Embryonic facial prominence (tissue), 1 donor: ENCODE data around the gene KMT5C.
A peak's percentile ranks its signal among the peaks of the same experiment; 100 is the strongest.

Experiments
- DNase-seq: peaks from one replicate; pipeline ENCODE4 v3.0.0-alpha.2; 2016; ENCODE audit errors: extremely low spot score

The KMT5C gene

DNA sequence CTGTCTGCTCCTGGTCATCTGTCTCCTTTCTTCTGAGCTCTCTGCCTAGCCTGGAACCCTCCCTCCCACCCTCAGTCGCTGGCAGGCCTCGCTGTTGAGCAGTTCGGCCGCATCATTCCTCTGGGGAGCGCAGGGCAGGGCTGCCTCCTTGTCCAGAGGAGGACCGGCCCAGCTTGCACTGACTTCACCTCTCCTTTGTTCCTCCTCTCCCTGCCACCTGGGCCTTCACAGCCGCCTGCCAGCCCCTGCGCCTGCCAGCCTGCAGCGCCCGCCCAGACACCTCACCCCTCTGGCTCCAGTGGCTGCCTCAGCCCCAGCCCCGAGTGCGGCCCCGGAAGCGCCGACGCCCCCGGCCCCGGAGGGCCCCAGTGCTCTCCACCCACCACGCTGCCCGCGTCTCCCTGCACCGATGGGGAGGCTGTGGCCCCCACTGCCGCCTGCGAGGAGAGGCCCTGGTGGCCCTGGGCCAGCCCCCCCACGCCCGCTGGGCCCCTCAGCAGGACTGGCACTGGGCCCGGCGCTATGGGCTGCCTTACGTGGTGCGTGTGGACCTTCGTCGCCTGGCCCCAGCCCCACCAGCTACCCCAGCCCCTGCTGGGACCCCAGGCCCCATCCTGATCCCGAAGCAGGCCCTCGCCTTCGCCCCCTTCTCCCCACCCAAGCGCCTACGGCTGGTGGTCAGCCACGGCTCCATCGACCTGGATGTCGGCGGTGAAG, 7.2 kb downstream of the KMT5C start:
- DNase-seq, result no peak

DNA sequence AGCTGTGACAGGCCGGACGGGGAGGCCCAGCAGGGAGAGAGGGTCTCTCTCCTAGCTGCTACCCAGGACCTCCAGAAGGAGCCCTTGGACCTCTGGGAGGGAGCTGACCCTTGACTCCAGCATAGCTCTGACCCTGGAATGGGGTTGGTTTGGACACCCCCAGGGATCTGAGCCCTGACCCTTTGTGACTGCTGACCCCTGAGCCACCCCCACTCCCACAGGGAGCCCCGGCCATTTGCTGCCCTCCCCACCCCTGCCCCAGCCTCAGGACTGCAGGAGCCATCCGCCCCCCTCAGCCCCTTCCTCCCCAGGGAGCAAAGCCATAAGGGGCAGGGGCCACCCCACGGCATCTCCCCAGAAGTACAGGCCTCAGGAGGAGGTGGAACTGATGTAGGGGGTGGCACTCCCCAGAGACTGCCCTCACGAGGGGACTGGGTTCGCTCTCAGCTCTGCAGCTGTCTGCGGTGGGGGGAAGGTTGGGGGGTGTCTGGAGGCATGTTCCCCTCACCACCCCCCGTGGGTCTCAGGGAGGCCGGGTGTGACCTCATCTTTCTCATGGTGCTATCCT, 7.8 kb downstream of the KMT5C start:
- DNase-seq, result no peak

DNA sequence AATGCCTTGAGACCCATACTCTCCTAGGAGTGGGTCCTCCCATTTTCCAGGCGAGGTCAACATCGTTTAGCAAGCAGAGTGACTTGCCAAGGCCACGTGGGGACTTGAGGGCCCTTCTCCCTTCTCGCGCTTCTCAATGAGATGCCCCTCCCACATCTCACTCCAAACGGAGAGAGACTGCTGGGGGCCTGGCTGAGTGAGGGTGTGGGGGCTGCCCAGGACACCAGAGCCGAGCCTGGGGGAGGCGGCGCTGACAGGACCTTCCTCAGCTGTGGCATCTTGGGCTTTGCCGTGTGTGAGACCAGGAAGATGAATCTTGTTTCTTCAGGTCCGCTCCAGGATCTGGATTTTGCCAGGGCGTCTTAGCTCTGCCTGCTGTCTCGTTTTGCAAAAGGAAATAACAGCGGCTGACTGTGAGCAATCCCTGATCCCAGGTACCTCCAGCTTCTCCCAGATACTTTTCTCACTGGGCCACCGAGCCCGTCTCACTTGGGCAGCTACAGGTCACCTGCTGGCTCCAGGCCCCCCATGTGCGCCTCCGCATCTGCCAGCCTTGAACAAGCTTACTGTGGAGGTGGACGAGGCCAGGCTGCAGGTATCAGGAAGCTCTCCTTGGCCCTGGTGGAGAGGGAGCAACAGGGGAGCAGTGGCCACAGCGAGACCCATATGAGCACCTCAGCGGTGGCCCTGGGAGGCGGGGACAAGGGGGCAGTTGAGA, 8.8 kb downstream of the KMT5C start:
- no peak for DNase-seq

DNA sequence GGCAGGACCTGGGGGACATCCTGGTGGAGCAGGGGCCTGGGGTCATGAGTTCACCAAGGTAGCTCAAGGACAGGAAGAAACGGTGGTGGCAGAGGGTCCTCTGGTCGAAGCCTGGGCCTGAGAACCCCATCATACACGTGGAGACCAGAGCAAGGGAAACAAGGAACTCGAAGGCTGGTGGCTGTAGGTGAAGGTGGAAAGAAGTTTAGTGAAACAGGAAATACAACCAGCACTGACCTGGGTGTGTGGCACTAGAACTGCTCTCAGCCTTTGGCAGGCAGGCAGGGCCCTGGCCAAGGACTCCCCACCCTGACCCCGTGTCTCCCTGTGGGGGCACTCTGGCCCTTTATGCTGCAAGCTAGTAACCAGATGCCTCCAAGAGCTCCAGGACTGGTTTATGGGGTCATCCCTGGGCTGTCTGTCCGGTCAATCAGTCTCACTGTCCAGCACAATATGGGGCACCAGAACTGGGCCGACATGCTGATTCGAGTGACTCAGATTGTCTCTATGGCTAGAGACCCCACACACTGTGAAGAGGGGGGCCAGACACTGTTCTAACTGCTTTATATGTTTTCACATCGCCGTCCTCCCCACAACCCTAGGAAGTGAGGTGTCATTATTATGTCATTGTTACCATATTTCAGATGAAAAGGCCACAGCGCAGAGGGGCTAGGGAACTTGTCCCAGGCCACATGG, 11.1 kb downstream of the KMT5C start:
- no peak for DNase-seq

DNA sequence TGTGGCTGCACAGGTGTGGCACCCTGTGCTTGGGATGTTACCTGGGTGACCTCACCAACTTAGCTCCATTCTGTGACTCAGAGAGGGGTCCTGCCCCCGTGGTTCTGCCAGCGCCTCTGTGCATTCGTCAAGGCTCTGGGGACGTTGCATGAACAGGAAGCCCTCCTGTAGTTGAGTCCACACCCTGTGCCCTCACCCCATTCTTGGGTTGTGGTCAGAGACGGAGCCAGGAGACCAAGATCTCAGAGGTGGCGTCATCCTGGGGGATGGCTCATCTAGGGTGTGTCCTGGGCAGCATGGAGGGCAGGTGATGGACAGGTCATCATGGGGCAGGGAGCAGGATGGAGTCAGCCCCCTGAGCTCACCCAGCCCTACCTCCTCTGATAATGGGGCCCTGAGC, 12.4 kb downstream of the KMT5C start:
- no peak for DNase-seq

DNA sequence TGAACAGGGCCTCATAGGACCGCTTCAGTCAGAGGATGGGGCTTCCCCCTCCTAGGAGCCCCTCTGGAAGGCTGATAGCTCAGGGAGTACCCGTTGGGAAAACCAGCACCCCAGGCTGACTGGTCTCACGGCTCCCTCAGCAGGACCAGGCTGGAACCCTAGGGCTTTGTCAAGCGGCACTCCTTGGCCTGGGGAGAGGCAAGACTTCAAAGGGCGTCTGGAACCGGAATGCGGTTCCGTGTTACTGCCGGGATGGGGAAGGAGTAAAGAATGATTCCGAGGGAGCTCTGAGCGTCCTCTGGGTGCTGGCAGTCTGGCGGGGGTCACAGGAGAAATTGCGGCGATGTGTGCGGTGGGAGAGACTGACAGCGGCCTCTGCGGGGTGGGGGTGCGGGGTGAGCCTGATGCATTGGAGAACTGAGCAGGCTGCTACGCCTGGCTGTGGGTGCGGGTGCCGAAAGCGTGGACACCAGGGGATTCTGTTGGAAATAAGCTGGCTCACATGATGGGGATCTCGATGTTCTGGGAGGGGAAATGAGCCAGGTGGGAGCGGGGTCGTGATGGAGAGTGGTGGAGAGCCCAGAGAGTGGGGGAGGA, 13.0 kb downstream of the KMT5C start:
- no peak for DNase-seq

DNA sequence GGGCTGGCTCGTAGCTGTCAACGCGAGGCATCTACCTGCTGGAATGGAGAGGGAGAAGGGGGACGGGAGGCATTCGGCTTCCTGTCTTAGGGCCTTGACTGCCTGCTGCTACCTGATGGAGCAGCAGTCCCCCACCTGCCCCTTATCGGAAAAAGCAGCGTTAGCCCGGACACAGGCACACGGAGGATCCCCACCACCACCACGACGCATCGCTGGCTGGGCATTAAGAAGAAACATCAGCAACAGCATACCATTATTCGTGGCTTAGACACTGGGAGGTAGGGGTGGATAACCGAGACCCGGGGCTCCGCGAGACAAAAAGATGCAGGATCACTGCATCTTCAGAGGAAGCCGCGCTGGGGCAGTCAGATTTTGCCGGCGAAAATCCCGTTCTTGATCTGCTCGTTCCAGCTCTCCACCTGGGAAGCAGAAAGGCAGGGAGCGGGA, 13.7 kb downstream of the KMT5C start:
- DNase-seq, result no peak

DNA sequence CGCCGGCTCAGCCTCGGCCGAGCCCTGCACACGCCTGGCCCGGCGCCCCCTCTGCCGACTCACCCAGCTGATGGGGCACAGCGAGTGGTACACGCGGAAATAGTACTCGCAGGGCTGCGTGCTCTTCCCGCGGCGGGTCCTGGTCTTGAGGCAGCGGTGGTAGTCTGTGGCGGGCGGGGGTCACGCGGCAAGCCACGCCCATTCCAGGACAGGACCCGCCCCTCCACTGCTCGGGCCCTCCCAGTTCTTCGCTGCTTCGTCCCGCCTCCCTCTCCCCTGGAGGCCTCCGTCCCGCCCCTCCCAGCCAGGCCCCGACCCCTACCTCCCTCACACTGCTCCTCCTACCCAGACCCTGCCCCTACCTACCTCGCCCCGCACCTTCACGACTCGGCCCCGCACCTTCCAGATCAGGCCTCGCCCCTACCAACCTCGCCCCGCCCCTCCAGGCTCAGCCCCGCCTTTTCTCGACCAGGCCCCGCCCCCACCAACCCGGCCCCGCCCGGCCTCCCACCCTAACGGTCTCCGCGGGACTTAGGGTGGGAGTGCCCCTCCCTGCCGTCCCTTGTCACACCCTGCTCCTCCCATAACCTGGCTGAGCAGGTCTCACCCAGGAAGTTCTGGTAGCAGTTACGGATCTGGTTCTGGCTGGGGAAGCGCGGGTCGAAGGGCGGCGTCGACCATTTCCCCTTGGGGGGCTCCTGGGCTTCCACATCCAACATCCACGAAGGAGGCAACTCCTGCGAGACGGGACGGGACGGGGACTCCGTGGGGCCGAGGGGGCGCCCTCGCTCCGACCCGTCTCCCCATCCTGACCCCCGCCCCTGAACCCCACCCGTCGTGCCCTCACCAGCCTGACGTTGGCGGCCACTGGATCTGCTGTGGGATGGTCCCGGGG, 14.4 kb downstream of the KMT5C start:
- peak; percentile 40 for DNase-seq

DNA sequence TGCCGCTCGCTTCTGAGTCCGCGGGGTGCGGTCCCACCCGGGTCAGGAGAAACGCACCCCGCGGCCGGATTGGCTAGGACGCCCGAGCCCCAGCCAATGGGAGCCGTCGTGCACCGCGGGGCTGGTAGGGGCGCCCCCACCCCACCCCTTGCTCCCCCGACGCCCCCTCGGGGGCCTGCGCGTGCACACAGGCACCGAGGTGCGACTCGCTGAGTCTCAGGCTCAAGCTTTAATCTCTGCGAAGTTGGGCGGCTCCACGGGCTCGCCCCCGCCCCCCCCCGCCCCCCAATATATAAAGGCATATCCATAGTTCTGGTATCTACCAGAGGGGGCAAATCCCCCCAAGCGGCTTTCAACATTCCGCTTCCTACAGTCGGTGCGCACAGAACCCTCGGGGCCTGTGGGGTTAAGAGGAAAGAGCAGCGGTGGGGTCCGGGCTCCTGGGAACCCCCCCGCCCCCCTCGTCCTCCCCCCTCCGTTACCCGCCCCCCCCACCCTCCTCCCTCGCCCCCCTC, 15.1 kb downstream of the KMT5C start, which contains the start of gene COX6B2:
COX6B2 (minus strand) TSS at position 22 of the 515 bp plus-strand sequence. CDS start 198 bp downstream, outside the sequence.
- DNase-seq, result no peak

DNA sequence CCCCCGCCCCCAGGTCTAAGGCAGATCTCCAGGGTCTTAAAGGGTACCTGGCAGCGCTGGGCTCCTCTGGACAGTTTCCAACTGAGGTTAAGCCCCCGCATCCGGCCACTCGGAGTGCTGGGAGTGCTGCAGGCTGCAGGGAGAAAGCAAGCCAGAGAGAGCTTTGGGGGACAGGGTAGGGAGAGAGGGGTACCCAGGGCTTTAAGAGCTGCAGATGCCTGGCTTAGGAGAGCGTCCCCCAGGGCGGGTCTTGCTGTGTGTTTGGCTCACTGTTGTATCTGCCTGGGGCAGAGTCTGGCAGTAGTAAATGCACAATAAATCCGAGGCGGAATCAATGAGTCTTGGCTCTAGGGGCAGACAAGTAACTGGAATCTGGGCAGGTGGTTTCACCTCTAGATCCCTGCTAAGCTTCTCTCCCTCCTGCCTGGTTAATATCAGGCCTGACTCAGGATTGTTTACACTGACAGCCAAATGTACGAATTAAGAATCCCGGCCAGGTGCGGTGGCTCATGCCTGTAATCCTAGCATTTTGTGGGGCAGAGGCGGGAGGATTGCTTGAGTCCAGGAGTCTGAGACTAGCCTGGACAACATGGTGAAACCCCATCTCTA, 15.6 kb downstream of the KMT5C start:
- DNase-seq, result no peak

DNA sequence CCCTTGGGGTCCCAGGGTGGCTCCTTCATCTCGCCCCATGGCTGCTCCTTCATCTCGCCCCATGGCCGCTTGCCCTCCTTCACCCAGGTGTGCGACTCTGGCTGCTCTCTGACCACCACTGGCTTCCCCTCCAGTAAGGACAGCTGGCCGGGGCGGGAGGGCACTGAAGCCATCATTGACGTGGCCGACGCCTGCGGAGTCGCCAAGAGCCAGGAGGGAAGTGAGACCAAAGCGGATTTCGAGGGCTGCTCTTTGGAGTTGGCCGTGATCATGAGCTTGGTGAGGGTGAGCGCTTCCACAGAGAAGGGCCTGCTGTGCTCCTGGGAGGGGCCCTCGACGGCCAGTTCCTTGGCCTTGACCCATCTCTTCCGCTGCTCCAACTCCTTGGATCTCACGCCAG, 18.8 kb downstream of the KMT5C start:
- no peak for DNase-seq

DNA sequence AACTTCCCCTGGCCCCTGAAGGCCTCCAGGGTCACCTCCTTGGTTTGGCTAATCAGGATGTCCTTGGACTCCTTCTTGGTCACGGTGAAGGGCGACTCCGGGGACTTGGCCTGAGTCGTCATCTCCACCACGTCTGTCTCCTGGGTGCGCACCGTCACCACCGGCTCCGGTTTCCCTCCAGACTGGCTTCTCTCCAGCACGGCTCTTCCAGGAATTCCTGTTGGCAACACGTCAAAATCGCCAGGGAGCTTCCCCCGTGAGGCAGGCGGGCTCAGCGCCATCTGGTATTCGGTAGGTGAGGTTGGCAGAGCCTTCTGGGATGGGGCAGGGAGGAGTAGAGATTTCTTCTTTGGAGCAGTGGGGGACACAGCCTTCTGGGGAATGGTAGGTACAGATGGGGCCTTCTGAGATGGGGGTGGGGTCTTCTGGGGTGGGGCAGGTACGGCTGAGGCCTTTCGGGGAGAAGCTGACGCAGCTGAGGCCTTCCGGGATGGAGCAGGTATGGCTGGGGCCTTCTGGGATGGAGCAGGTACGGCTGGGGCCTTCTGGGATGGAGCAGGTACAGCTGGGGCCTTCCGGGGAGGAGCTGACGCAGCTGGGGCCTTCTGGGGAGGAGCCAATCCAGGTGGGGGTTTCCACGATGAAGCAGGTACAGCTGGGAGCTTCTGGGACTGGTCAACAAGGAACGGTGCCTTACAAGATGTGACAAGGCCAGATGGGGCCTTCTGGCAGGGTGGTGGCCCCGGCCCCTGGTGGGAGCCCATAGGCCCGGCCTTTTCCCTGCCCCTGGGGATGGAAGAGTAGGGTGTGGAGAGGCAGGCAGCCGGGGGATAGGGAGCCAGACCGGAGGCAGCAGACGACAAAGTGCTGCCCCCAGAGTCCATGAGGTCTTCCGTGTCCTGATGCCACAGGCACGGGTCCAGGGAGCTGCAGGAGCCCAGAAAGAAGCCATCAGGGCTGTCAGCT, 19.6 kb downstream of the KMT5C start:
- DNase-seq, result no peak

DNA sequence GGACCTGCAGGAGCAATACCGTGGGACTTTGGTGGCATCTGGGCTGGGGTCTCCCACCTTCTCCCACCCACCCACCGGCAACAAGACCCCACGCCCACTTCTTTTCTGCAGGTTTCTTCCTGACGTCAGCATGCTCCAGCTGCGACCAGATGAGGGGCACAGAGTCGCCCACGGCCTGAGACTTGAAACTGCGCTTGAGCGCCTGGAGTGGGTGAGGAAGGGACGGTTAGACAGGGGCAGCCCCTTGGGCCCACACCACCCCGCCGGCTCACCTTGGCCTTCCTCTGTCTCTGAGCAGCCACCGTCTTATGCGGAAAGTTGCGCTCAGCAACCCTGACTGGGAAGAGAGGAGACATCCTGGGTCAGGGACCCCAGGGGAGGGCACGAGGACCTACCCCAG, 21.2 kb downstream of the KMT5C start:
- DNase-seq, result no peak

DNA sequence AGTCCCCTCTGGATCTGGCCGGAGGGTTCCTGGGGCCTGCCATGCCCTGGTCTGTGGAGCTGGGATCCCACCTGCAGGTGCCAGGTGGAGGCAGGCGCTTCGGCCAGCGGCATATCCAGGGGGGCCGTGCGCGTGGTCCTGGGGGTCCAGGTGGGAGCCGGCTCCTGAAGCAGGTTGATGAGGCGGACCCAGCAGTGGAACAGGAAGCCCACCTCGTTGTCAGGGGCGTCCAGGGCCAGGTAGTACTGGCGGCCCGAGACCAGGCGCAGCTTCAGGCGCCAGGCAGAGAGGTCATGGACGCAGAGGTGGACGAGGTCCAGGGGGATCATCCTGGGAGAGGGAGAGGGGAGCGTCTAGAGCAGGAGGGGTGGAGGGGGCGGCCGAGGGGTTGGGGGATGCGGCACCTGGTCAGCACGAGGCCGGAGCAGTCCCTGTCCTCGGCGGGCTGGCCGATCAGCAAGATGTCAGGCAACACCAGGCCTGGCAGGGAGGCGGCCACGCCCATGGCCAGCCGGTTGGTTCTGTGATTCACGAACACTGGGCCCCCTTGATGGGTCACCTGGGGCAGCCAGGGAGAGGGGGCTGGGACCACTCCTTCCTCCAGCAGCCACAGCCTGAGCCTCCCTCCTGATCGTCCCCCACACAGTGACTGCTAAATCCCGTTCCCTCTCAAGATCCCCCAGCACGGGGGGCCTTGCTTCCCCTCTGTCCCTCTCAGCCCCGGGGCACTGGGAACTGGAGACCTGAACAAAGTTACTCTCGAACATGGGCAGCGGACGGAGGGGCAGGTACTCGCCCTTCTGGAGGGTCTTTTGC, 22.7 kb downstream of the KMT5C start:
- no peak for DNase-seq

DNA sequence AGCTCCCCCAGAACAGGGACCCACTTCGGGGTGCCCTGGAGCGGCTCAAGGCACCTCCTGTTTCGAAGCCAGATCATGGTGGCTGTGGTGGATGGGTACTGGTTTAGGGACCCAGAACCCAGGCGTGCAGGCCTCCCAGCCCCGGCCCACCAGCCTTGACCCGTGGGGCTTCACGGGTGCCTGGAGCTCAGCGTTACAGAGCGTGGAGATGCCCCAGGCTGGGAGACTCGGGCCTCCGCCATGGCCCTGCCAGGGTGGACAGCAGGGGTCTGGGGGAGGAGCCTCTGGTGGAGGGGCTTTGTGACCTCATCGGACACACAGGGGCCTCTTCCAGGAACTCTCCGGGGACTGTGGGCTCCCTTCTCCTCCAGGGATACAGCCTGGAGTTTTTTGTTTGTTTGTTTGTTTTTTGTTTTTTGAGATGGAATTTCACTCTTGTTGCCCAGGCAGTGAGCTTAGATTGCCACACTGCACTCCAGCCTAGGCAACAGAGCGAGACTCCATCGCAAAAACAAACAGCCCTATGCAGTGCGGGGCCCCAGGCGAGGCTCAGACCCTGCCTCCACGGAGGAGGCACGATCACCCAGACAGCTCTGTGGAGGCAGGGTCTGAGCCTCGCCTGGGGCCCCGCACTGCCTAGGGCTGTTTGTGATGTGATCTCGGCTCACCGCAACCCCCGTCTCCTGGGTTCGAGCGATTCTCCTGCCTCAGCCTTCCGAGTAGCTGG, 23.5 kb downstream of the KMT5C start, which contains the start of gene GARIN5B:
GARIN5B (minus strand) TSS at position 271 of the 727 bp plus-strand sequence; CDS start at position 77, 194 bp downstream.
- no peak for DNase-seq

DNA sequence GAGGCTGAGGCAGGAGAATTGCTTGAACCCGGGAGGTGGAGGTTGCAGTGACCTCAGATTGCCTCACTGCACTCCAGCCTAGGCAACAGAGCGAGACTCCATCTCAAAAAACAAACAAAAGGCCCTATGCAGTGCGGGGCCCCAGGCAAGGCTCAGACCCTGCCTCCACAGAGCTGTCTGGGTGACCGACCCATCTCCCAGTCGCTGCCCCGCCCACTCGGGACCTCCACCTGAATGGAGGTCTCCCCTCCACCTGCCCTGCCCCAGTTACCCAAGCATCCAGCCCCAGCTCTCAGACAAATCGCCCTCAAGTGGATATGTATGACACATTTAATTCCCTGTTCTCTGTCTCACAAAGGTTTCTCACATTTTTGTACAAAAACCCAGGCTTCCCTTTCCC, 25.6 kb downstream of the KMT5C start:
- DNase-seq, result no peak

DNA sequence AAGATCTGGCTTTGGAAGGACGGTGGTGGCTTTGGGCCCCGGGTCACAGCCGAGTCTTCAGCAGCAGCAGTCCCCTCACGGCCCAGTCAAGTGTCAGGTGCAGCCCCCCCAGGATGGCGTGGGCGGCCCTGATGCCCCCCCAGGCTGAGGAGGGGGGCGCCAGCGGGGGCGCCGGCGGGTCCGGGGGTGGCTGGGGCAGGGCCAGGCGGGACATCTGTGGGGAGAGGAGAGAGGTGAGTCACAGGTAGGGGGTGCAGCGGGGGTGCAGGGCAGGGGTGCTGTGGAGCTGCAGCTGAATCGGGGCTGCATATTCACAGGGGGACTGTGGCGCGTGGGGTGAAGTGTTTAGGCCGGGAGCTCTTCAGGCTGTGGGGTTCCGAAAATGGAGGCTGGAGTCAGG, 26.3 kb downstream of the KMT5C start:
- DNase-seq, result no peak
